HG02623 (cell line): ENCODE results near the gene EEF1AKMT3.
"Not testable (repeated sequence)": the region's sequence is repeated elsewhere in the genome, so short reads cannot be mapped to it uniquely, and the experiment has no call there.

Experiments used
- ATAC-seq: cut with Tn5 transposase; IDR thresholded peaks from one replicate; pipeline ENCODE4 v1.9.1; 2021; ENCODE audit warnings: moderate library complexity; ENCODE audit not compliant: unreplicated experiment

Gene EEF1AKMT3

GRCh38 chr12:57815177-57816000, 43.0 kb downstream of the EEF1AKMT3 start:
- ATAC-seq, result no peak

- ATAC-seq, result no peak
These were observed 43.8 kb downstream of the EEF1AKMT3 start for GRCh38 chr12:57816001-57816854.

- no peak for ATAC-seq
These were observed 44.4 kb downstream of the EEF1AKMT3 start for GRCh38 chr12:57816855-57817151.

GRCh38 chr12:57817261-57817989, 45.0 kb downstream of the EEF1AKMT3 start:
- no peak for ATAC-seq

GRCh38 chr12:57817990-57818331, 45.5 kb downstream of the EEF1AKMT3 start:
- ATAC-seq, result not testable (repeated sequence)

- ATAC-seq, result not testable (repeated sequence)
These were observed 47.7 kb downstream of the EEF1AKMT3 start for GRCh38 chr12:57820119-57820518.

- not testable (repeated sequence) for ATAC-seq
These were observed 48.6 kb downstream of the EEF1AKMT3 start for GRCh38 chr12:57821015-57821414.

- ATAC-seq, result no peak
These were observed 49.2 kb downstream of the EEF1AKMT3 start for GRCh38 chr12:57821474-57822214.

- ATAC-seq, result no peak
These were observed 50.1 kb downstream of the EEF1AKMT3 start for GRCh38 chr12:57822392-57823130.

- ATAC-seq, result no peak
These were observed 50.9 kb downstream of the EEF1AKMT3 start for GRCh38 chr12:57823131-57823907.

GRCh38 chr12:57823908-57824640, 51.7 kb downstream of the EEF1AKMT3 start:
- ATAC-seq, result no peak

- no peak for ATAC-seq
These were observed 53.0 kb downstream of the EEF1AKMT3 start for GRCh38 chr12:57825451-57825850.

GRCh38 chr12:57826400-57826799, 54.0 kb downstream of the EEF1AKMT3 start:
- no peak for ATAC-seq

GRCh38 chr12:57826966-57827365, 54.6 kb downstream of the EEF1AKMT3 start:
- no peak for ATAC-seq

- ATAC-seq, result no peak
These were observed 56.8 kb downstream of the EEF1AKMT3 start for GRCh38 chr12:57829025-57829777.

- no peak for ATAC-seq
These were observed 58.0 kb downstream of the EEF1AKMT3 start for GRCh38 chr12:57830393-57830792.
